PC-9 (cell line): Measurements from ENCODE around the gene SLC1A3. TPM values are rescaled to one million over a fixed set of nuclear protein-coding genes. Genes with fewer than 3 reads are reported as not detected.
A peak's percentile ranks its signal among the peaks of the same experiment; 100 is the strongest.

Experiments
- BruUV-seq: library from RNA; stranded (reverse); fragments of 400-500 nt; replicated peaks from 2 replicates; lab custom pipeline; 2021; lab: Mats Ljungman, UMichigan
- CTCF ChIA-PET: fragments of 300-600 bp; sonication (Branson Sonifier 250); formaldehyde crosslinking; loops from one replicate; lab custom pipeline; 2022; ENCODE audit warnings: antibody characterized with exemption; lab: Charles Lee
- POLR2A ChIA-PET: fragments of 300-600 bp; sonication (Branson Sonifier 250); formaldehyde crosslinking; loops from one replicate; lab custom pipeline; 2022; ENCODE audit warnings: antibody characterized with exemption; ENCODE audit not compliant: unreplicated experiment; lab: Charles Lee
- DNase-seq, 2 experiments: peaks; one replicate each; pipeline versions ENCODE4 v3.0.0 to v3.0.0-alpha.2; 2015 to 2022; ENCODE audit warnings: mixed read lengths in 1 of 2
- H2AFZ ChIP-seq: fragments of 200-600 bp; sonication (generic); 2 replicates; pipeline ENCODE4 v1.8.1; 2017; ENCODE audit warnings: antibody characterized with exemption
- H3F3A ChIP-seq: fragments of 200-600 bp; sonication (generic); 2 replicates; pipeline ENCODE4 v1.8.1; 2017; ENCODE audit warnings: antibody characterized with exemption, mild to moderate bottlenecking, low read depth; ENCODE audit not compliant: insufficient read depth
- H3K27ac ChIP-seq: fragments of 200-600 bp; sonication (generic); 2 replicates; pipeline ENCODE4 v1.6.1; 2016; ENCODE audit warnings: mixed run types
- H3K27me3 ChIP-seq: fragments of 200-600 bp; sonication (generic); 2 replicates; pipeline ENCODE4 v1.6.1; 2016; ENCODE audit warnings: low read depth, mixed run types; ENCODE audit not compliant: insufficient read depth
- H3K36me3 ChIP-seq: fragments of 200-600 bp; sonication (generic); 2 replicates; pipeline ENCODE4 v1.6.1; 2016; ENCODE audit warnings: low read depth, mixed run types
- H3K4me1 ChIP-seq: fragments of 200-600 bp; sonication (generic); replicated peaks from 2 replicates; pipeline ENCODE4 v1.6.1; 2016; ENCODE audit warnings: mixed run types; ENCODE audit not compliant: insufficient read depth
- H3K4me2 ChIP-seq: fragments of 200-600 bp; sonication (generic); 2 replicates; pipeline ENCODE4 v1.6.1; 2017; ENCODE audit warnings: mixed run types
- H3K4me3 ChIP-seq: fragments of 200-600 bp; sonication (generic); 2 replicates; pipeline ENCODE4 v1.6.1; 2016; ENCODE audit warnings: mixed run types
- H3K79me2 ChIP-seq: fragments of 200-600 bp; sonication (generic); 2 replicates; pipeline ENCODE4 v1.6.1; 2017; ENCODE audit warnings: low read depth, mixed run types
- H3K9me2 ChIP-seq: fragments of 200-600 bp; sonication (generic); 2 replicates; pipeline ENCODE4 v1.8.1; 2017; ENCODE audit warnings: mild to moderate bottlenecking; ENCODE audit not compliant: insufficient read depth
- H3K9me3 ChIP-seq: fragments of 200-600 bp; sonication (generic); 2 replicates; pipeline ENCODE4 v1.8.1; 2016; ENCODE audit warnings: low read depth; ENCODE audit not compliant: insufficient read depth
- H4K20me1 ChIP-seq: fragments of 200-600 bp; sonication (generic); 2 replicates; pipeline ENCODE4 v1.8.1; 2017; ENCODE audit not compliant: insufficient read depth
- EZH2 ChIP-seq: fragments of 200-600 bp; sonication (generic); IDR thresholded peaks from 2 replicates; pipeline ENCODE4 v1.8.0; 2017; ENCODE audit warnings: antibody characterized with exemption, low read depth
- intact Hi-C: fragments of 100-400 bp; cut with micrococcal nuclease; formaldehyde crosslinking; loops from one replicate; pipeline ENCODE4 v1.10.0; 2022; ENCODE audit not compliant: unreplicated experiment
- total RNA-seq: library from RNA; stranded (reverse); gene quantifications from 2 replicates; pipeline ENCODE4 v1.2.3, GENCODE V29; 2021
- TF ChIP-seq, protein P1 (sequence below): fragments of 200-600 bp; sonication (generic); conservative IDR thresholded peaks from 2 replicates; pipeline ENCODE4 v1.6.1; 2017; ENCODE audit warnings: mixed run types, antibody characterized with exemption, mild to moderate bottlenecking, moderate library complexity

The SLC1A3 gene
- total RNA-seq, 1 experiment from 2014 or later, result 0.24 TPM

DNA sequence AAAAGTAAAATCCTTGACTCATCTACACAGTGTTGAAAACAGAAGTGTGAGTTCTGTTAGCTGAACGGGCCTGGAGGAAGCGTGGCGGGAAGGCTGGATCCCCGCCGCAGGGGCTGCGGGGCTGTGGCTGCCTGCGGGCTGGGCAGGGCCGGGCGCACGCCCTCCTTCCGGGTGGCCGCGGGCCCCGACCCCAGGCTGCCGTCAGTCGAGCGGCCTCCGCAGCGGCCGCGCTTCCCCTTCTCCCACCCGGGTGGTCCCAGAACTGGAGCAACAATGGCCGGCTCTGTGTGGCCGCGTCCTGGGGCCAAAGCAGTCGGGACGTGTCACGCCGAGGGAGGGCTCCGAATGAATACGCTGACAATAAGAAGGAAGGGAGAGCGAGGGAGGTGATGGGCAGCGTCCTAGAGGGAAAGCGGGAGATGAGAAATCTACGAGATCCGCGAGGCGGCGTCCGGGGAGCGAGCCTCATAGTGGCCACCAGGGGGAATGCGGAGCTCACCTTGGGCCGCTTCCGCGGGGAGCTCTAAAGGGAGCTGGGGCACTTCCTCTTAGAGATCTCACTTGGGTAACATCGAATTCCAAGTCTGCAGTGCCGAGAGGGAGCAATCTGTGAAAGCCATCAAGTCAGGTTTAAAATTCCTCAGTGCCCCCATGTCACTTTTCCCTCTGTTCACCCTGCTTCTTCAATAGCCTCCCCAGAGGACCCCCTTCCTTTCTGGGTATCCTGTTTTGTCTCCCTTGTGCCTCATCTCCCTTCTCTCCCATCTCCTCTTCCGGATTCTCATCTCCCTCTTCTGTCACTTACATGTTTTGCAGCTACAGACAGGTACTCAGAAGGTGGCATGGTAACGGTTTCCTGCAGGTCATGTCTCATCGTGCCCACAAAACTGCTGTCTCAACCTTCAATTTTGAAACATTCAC, 83.9 kb downstream of the SLC1A3 start:
- Histone ChIP-seq H3K79me2 (no peaks in the 10 kb centered on the region), H3K9me3 (no peaks in the 10 kb centered on the region), H3F3A (no peaks in the 10 kb centered on the region; the same call in 1 of the 2 replicates), H3K36me3 (peaks cover 8% of the 10 kb centered on the region; the same call in 1 of the 2 replicates), H3K27me3 (no peaks in the 10 kb centered on the region), H3K4me3 (no peak overlapping the region), H3K4me1 (peaks cover 5% of the 10 kb centered on the region; the same call in 1 of the 2 replicates), H3K4me2 (no peak overlapping the region), H4K20me1 (no peaks in the 10 kb centered on the region), H3K27ac (no peak overlapping the region), H2AFZ (no peak overlapping the region), H3K9me2 (no peaks in the 10 kb centered on the region)
- POLR2A ChIA-PET, result no interaction called here
- intact Hi-C loops, result loop anchor here (5.0 to 10.0 kb wide), 2 partner anchors 186 to 513 kb away; no protein-coding TSS in a partner anchor
- CTCF ChIA-PET, result no interaction called here
- TF ChIP-seq, protein P1, sequence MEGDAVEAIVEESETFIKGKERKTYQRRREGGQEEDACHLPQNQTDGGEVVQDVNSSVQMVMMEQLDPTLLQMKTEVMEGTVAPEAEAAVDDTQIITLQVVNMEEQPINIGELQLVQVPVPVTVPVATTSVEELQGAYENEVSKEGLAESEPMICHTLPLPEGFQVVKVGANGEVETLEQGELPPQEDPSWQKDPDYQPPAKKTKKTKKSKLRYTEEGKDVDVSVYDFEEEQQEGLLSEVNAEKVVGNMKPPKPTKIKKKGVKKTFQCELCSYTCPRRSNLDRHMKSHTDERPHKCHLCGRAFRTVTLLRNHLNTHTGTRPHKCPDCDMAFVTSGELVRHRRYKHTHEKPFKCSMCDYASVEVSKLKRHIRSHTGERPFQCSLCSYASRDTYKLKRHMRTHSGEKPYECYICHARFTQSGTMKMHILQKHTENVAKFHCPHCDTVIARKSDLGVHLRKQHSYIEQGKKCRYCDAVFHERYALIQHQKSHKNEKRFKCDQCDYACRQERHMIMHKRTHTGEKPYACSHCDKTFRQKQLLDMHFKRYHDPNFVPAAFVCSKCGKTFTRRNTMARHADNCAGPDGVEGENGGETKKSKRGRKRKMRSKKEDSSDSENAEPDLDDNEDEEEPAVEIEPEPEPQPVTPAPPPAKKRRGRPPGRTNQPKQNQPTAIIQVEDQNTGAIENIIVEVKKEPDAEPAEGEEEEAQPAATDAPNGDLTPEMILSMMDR, result no peak
- no peak for TF ChIP-seq EZH2
- no TSS peak for BruUV-seq
- peak; percentile 25 to 56 for DNase-seq

DNA sequence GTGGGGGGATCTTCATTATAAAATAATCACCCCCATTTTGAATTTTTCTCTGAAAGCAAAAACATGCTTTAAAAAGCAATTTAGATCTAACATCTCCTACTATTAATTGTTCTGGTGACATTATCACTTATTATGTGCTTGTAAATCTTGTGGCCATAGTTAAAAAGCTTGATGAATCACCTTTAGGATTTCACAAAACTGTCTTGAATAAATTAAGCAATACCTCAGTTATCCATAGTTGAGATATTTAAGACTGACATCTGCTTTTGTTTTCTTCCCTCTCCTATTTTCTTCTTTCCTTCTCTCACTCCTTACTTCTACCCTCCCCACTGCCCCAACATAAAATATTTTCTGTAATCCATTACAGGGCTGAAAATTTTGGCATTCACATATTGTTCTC, 84.8 kb downstream of the SLC1A3 start:
- Histone ChIP-seq H3K9me2 (no peaks in the 10 kb centered on the region), H3K4me1 (peaks cover 5% of the 10 kb centered on the region; the same call in 1 of the 2 replicates), H3K27ac (no peak overlapping the region), H3K4me3 (no peak overlapping the region), H3K27me3 (no peaks in the 10 kb centered on the region), H3K4me2 (no peak overlapping the region), H4K20me1 (no peaks in the 10 kb centered on the region), H3K36me3 (0 out of 2 replicates have a peak, but pooled peaks cover 1% of the 10 kb centered on the region), H3K9me3 (no peaks in the 10 kb centered on the region), H2AFZ (no peak overlapping the region), H3F3A (no peaks in the 10 kb centered on the region; the same call in 1 of the 2 replicates), H3K79me2 (no peaks in the 10 kb centered on the region)
- POLR2A ChIA-PET, result no interaction called here
- CTCF ChIA-PET, result no interaction called here
- DNase-seq, result peak in 1 of 2 experiments; percentile 39
- BruUV-seq, result no TSS peak
- TF ChIP-seq, protein P1, result no peak
- TF ChIP-seq EZH2, result no peak
- intact Hi-C loops, result loop anchor here (5.0 to 10.0 kb wide), 2 partner anchors 186 to 514 kb away; no protein-coding TSS in a partner anchor

DNA sequence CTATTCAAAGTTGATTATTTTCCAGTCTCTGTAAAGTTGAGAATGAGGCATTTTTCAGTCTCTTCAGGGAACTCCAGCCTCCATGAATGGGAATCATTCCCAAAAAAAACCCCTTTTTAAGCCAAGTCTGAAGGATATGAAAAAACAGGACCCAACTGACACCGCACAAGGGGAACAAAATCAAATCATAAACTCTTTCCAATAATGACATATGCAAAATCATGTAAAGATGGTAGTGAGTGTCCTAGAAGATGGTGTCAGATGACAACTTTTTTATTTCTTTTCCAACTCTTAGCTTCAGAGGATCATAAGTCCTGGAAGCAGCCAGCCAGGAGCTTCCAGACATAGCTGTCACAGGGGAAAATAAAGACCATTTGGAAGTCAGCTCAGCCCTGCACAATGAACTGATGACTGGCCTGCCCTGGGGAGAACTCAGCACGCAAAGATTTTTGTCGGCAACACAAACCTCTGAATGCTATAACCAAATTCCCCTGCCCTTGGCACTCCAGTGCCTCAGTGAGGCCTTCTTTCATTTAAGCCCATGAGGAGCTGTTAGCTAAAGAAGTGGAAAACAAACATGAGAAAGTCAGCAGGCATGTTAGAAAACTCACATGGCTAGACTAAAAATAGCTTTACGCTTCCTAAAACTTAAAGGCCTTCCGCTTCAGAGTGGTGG, 85.4 kb downstream of the SLC1A3 start:
- intact Hi-C loops, result loop anchor here (5.0 to 10.0 kb wide), 2 partner anchors 187 to 515 kb away; no protein-coding TSS in a partner anchor

More for the DNA sequence above, 85.4 kb downstream of the SLC1A3 start:
- ChIA-PET CTCF (interaction anchor here (0.6 kb wide), 1 partner anchor 277 kb away, joined by 9 read pairs; no protein-coding TSS in a partner anchor), POLR2A (no interaction called here)
- H3K9me3 ChIP-seq, result no peaks in the 10 kb centered on the region
- no peaks in the 10 kb centered on the region for H4K20me1 ChIP-seq
- H3K27me3 ChIP-seq, result no peaks in the 10 kb centered on the region
- BruUV-seq, result no TSS peak
- no peaks in the 10 kb centered on the region for H3K79me2 ChIP-seq
- H3K4me1 ChIP-seq, result peaks cover 5% of the 10 kb centered on the region; the same call in 1 of the 2 replicates
- peak in 1 of 2 experiments; percentile 30 for DNase-seq
- no peak for TF ChIP-seq EZH2
- TF ChIP-seq, protein P1, result no peak
- no peak overlapping the region for H2AFZ ChIP-seq
- no peaks in the 10 kb centered on the region; the same call in 1 of the 2 replicates for H3F3A ChIP-seq
- H3K36me3 ChIP-seq, result no peaks in the 10 kb centered on the region
- no peak overlapping the region for H3K4me2 ChIP-seq
- H3K4me3 ChIP-seq, result no peak overlapping the region
- H3K27ac ChIP-seq, result no peak overlapping the region
- no peaks in the 10 kb centered on the region for H3K9me2 ChIP-seq
